Measurements from ENCODE around the gene TMEM132C.

Gene TMEM132C

DNA sequence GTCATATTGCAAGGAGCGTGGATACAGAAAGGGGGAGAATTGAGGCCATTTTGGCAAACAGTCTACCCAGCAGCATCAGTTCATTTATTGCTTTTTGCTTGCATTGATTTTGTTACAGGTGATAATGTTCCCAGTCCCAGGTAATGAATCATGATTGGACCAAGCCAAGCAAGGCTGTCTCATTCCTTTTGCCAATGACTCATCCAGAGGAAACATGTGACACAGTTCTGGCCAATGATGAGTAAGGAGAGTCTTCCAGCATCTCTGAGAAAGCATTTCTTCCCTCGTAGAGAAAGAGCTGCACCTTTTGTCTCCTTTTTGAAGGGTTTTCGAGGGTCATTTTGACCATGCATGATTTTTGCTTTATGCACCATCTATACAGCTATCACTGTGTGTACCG, 488.6 kb downstream of the TMEM132C start:
- DNase-seq (ENCODE audit: low read depth in 1 of 2, low spot score in 1 of 2) = no peak

All from activated CD4-positive, alpha-beta T cell treated with anti-CD3 and anti-CD28 coated beads, Interleukin-2, amount 50 U/mL, for 24 hours (primary cell).